DND-41 (cell line): ENCODE results near the gene NUCKS1.

Experiments
- CTCF ChIP-seq: IDR thresholded peaks from 2 replicates; pipeline ENCODE4 v1.5.1; 2012; ENCODE audit warnings: borderline replicate concordance, low read length, moderate library complexity, mild to moderate bottlenecking; ENCODE audit not compliant: poor library complexity, severe bottlenecking; ENCODE audit errors: extremely low read depth
- EZH2 ChIP-seq: IDR thresholded peaks from 3 replicates; pipeline ENCODE4 v1.6.1; 2012; ENCODE audit warnings: borderline replicate concordance, low read depth, mild to moderate bottlenecking, moderate library complexity, low read length, inconsistent platforms; ENCODE audit not compliant: severe bottlenecking

GRCh38 chr1:205787287-205787916, 37.4 kb upstream of the NUCKS1 start:
- TF ChIP-seq EZH2 (no peak), CTCF (no peak)
